Measurements from ENCODE around the gene TCF7L1. TPM values are rescaled to one million over a fixed set of nuclear protein-coding genes. Genes with fewer than 3 reads are reported as not detected.

The TCF7L1 gene
- total RNA-seq, 2 donors from 2014 or later: 2.0 to 3.9 TPM

DNA sequence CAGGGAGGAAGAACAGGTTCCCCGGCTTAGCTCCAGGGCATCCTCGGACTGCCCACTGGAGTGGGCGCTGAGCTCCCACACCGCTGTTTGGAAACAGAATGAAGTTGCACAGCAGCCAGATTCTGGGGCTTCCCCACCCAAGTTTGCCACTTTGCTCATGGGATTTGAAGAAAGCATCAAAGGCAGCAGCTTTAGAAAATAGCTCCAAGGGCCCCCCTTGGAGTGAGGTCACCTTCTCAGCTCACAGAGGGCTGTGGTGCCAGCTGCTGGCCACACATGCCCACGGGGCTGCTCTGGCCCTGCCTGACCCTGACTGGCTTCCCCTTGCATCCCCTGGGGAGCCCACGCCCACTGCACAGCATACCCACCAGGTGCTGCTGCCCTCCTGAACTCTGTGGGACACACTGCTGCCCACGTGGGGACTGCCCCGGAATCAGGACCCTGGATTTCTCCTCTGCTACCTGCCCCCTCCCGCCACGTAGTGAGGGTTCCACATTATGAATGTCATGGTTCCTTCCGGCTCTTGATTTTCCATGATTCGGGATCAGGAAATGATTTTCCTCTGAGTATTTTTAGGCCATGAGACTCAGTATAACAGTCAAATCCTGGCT lies 124.3 kb downstream of the TCF7L1 start:
- no peak for DNase-seq
- intact Hi-C loops (cut with DNase I, micrococcal nuclease): no loop called here
- ATAC-seq: no peak

DNA sequence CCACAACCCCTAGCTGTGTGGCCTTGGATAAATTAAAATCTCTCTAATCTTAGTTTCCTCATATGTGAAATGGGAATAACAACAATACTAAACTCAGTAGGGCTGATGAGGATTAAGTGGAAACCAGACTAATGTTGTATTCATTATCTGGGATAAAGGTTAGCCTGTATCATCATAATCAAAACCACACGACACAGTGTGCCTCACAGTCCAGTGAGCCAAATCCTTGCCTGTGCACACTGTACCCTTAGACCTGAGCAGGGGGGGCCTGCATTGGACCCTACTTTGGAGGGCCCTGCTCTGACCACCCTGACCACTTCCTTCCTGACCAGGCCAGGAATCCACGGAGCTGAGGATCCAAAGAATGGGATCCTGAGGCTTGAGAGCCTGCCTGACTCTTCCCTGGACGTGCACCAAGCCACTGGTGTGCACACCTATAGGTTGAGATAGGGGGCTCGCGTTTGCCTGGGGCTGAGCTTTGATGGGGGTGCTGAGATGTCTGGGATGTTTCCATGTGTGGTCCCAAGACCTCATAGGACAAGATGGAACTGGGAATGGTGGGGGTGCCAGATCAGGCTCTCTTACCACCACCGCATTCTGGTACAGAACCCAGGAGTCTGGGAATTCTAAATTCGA lies 124.9 kb downstream of the TCF7L1 start:
- intact Hi-C loops (cut with DNase I, micrococcal nuclease): no loop called here
- ATAC-seq: no peak
- DNase-seq: no peak

DNA sequence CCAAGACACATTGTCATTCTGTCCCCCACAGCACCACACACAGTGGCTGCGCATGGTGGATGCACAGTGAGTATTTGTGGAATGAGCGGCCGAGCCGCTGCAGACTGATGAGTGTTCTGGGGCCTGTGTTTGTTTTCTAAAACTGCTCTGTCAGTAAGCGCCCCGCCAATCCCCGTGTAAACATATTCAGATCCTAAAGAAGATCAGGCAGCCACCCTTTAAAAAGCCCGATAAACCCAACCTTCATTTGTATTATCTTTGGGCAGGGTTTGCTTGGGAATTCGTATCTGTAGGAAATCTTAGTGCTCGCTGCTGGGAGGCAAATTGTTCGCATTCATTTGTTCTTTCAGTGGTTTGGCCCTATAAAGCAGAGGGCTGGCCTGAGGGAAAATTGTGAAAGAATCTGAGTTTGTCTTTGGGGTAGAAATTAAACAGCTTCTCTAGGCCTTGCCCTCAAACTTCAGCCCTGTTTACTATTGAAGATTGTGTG lies 126.0 kb downstream of the TCF7L1 start:
- intact Hi-C loops (cut with DNase I, micrococcal nuclease): no loop called here
- DNase-seq: no peak
- no peak for ATAC-seq

DNA sequence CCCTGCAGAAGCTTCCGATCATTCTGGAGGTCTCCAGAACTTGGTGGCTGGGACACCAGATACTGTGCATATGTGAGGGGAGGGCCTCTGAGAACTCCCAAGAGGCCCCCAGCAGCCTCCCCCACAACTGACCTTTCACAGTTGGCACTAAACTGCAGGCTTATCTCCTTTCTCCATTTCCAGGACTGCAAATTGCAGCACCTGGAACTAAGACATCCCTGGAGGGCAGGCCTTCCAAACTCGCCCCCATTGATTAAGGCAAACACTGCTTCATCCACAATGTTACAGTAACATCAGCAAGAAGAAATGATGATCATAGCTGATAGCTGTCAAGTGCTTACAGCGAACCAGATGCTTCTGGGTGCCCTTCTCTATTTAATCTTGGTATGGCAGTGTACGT lies 126.7 kb downstream of the TCF7L1 start:
- ATAC-seq (no peak), DNase-seq (no peak)
- intact Hi-C loops (cut with DNase I, micrococcal nuclease): no loop called here

DNA sequence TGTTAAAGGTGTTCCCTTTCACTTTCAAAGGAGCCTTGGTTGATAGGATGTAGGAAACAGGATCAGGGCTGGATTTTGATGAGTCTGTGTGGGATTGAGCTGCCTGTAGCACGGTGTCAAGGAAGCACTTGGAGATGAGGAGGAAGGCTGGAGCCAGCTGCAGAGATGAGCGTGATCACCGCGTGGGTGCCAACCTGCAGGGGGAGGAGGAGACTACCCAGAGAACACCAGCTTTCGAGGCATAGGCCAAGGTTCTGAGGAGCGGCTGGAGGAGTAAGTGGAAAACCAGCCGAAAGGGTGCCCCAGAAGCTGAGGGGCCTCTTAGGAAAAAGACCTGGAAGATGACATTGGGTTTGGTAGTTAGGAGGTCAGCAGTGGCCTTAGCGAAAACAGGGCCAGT lies 130.4 kb downstream of the TCF7L1 start:
- DNase-seq: no peak
- intact Hi-C loops (cut with DNase I, micrococcal nuclease): no loop called here
- no peak for ATAC-seq

DNA sequence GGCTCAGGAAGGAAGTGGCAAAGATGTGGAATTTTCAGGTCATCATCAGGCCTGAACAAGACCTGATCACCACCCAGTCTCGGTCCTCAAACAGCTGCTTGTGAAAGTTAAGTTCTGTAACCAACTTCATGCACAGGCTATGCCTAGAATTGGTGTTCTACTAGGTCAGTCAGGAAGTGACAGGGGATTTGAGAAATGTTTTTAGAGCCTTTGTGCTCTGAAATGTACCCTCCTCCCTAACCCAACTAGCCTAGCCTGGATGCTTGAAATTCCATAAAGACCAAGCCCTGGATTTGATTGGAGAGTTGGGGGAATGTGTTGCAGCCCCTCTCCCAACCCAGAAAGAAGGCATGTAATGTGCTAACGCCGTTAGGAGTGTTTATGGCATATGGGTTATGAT lies 131.3 kb downstream of the TCF7L1 start:
- ATAC-seq: no peak
- no peak for DNase-seq
- intact Hi-C loops (cut with DNase I, micrococcal nuclease): no loop called here

DNA sequence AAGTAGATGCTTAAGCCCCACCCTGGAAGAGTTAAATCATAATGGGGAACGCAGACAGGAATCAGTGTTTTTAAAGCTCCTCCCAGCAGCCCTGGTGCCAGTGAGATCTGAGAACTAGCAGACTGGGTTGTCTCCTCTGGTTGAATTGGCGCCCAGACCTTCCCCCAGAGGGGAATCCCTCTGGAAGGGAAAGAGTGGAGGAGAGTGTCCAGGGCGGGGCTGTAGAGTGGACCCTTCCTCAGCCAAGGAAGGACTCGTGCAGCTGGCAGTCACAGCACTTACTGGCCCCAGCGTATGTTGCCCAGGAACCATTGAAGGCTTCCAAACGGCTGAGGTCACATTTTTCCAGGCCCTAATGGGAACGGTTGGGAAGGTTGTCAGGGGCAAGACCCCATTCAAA lies 132.1 kb downstream of the TCF7L1 start:
- DNase-seq (peak in 1 of 2 donors; percentile 20), ATAC-seq (no peak)
- intact Hi-C loops (cut with DNase I, micrococcal nuclease): no loop called here

DNA sequence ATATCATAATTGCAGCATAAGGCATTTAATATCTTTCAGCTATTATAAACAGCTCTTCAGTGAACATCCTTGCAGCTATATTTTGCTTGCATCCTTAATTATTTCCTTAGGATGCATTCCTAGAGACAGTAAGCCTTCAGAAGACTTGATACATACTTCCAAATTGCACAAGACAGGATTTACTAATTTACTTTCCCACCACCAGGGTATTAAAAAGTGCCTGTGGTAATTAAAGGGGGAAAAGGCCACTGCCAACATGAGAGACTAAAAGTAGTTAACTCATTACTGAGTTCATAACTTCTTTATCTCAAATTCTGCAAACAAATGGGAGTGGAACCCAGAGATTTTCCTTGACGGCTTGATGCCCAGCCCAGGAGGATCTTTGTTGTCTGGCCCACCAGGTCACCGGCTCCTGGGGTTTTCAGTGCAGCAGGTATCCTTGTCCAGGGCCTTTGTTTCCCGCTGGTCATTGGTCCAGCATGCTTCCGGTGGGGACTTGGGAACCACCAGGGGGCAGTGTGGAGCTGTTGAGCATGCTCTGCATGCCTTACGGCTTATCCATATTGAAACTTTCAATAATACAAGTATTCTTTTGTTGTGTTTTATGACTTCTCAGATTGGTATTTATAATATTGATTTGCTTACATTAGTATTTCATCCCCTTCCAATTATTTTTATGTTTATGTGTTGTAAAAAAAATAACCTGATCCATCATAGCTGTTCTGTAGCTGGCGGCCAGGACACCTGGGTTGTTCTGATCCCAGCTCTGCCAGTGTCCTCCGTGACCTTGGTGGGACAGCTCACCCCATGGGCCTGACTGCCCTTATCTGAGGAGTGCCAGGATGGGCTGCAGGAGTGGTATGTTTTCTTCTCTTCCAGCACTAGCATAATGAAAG lies 133.2 kb downstream of the TCF7L1 start:
- intact Hi-C loops (cut with DNase I, micrococcal nuclease): no loop called here
- DNase-seq (peak; percentile 72 to 91), ATAC-seq (peak; percentile 84)

DNA sequence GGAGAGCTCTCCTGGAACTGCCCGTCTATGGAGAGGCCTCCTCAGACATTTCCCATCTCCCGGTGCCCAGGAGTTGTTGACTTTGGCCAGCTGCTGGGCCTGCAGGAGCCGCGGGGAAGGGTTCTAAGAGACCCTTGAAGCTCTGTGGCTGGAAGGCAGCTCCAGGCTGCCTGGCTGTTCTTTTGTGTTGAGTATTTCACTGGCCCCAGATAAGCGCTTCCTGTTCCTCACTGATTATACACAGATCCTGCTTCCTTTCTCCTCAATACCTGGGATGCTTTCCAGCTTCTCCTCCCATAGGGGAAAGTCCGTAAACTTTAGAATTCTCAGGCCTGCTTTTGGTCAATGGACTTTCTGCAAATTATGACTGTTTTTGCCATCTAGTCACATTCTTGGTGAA lies 136.8 kb downstream of the TCF7L1 start:
- intact Hi-C loops (cut with DNase I, micrococcal nuclease): no loop called here
- ATAC-seq (peak; percentile 73), DNase-seq (peak in 1 of 2 donors; percentile 21)

DNA sequence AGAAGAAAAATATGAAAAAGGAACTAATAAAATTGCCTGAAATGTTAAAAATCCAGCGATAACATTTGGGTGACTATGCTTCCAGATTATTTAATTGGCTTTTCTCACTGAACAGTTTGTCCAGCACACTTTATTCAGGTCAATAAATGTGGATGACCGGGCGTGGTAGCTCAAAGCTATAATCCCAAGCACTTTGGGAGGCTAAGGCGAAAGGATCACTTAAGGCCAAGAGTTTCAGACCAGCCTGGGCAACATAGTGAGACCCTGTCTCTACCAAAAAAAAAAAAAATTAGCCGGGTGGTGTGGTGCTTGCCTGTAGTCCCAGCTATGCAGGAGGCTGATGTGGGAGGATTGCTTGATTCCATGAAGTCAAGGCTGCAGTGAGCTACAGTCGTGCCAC lies 139.2 kb downstream of the TCF7L1 start:
- intact Hi-C loops (cut with DNase I, micrococcal nuclease): no loop called here
- ATAC-seq: peak; percentile 71

DNA sequence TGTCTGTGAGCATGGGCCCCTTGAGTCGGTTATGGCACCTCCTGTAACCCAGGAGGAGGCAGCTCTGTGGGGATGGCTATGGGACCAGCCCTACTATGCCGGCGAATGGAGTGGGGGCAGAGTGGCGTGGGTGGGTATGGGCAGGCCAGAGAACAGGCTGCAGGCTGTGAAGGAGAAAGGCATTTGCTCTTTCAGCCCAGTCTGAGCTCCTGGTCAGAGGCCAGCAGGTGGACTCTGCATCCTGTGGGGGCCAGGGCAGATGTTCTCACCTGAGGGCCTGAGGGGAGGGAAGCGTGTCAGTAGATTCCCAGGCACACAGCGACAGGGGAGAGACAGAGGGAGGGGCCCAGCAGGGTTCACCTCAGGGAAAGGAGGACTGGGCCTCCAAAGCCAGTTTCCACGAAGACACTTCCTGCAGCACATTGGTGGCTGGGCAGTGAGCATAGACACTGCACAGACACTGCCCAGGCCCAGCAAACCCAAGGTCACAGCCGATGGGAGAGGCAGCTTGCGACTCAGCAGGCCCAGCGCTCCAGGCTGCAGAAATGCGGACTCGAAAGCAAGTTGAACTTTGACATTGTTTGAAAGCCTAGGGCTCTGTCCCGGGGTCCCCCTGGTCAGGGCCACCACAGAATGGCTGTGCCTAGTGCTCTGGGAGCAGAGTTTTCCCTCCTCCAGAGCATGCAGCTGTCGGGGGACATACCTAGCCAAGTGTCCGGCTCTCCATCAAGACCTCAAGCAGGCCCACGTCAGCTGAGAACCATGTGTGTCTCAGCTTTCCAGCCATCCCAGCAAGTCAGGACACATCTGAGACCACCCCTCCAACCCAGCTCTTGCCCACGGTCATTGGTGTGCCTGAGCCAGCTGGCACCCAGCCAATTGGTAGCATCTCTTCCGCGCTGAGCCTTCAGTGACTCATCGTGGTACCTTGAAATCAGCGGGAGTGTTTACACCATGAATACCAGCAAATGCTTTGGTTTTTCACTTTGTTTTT lies 140.8 kb downstream of the TCF7L1 start:
- ATAC-seq: no peak
- DNase-seq: no peak
- intact Hi-C loops (cut with DNase I, micrococcal nuclease): no loop called here

More for the DNA sequence above, 139.2 kb downstream of the TCF7L1 start:
- peak in 1 of 2 donors; percentile 46 for DNase-seq

DNA sequence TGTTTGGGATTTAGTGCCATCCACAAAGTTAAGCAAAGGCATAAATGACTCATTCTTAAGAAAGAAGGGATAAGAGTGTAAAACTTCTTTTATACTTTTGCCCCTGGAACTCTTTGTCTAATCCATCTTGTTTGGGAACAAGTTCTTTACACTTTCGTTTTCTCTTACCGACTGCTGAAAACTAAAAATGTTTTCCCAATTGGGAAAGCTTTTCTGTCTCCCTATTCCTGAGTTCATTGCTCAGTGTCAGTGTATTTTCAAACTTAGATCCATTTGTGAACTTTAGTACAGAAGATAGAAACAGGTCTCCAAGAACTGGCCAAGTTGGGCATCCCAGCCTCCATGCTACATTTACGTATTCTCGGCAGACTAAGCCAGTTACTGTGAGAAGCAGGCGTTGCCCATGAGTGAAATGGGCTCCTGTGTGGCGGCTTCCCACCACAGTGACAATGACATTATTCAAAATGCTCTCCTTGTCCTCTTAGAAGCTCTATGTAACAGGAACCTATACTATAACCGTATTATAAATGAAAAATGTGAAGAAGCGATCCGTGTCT lies 142.9 kb downstream of the TCF7L1 start:
- no peak for DNase-seq
- ATAC-seq: no peak
- intact Hi-C loops (cut with DNase I, micrococcal nuclease): no loop called here

DNA sequence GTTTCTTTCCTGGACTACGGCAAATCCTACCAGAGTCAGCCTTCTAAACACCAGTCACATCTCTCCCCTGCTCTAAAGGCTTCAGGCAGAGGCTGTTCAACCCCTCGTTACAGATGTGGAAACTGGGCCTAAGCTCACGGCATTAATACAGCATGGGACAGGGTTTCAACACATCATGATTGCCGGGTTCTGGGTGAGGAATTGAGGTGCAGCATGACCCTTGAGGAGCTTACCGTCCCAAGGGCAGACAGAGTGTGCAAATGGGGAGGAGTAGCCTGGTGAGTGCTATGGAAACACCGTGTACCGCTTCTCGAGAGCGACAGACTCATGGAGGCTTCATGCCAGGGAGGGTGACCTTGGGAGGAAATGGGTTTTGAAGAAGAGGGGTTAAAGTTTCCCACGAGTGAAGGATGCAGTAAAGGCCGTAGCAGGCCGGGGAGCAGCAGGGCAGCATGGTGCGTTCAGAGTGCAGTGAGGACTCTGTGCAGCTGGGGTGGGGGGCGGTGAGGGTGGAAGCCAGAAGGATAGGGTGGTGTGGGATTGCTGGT lies 143.5 kb downstream of the TCF7L1 start:
- DNase-seq (no peak), ATAC-seq (no peak)
- intact Hi-C loops (cut with DNase I, micrococcal nuclease): no loop called here

DNA sequence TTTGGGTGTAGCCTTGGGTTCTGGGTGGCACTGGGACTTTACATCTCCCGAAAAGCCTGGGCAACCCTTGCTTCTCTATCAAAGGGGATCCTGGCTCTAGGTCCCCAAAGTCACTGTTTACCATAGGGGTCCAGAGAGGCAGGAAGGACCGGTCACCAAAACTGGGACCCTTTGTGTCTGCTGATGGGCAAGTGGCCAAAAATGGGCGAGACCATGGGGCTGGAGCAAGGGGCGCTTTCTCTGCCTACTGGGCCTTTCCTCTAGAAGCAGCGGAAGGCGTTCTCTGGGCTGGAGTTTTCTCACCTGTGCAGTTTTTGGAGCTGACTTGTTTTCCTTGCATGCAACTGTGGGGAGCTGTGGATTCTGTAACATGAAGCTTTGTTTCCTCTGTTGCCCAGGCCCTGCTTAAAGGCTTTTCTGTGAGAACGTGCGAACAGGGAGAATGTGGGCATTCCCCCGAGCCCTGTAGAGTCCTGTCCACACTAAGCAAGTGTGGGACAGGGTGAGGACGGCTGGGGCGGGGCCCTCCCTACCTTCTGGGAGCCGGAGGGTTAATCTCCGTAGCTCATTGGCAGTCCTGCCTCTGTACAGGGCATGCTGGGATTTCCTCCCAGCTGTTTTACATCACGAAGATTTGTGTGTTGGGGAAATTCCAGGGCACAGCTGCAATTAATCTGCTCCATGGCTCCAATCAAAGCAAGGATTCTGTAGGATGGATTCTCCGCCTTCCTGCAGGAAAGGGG lies 144.4 kb downstream of the TCF7L1 start:
- intact Hi-C loops (cut with DNase I, micrococcal nuclease): no loop called here
- DNase-seq (no peak), ATAC-seq (no peak)

DNA sequence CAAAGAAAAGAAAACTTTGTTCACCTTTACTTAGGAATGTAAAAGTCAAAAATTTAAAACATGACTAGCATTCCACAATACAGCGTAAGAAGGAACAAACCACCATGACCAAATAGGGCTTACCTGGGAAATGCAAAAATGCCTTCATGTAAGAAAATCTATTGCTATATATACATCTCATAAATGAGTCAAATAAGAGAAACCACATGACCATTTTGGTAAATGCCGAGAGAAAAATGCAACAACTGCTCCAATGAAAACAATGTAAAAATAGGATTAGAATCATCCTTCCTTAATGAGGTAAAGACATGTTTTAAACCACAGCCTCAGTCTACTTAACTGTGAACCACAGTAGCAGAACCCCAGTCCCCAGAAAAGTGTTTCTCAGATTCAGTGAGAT lies 145.2 kb downstream of the TCF7L1 start:
- DNase-seq (no peak), ATAC-seq (no peak)
- intact Hi-C loops (cut with DNase I, micrococcal nuclease): no loop called here

DNA sequence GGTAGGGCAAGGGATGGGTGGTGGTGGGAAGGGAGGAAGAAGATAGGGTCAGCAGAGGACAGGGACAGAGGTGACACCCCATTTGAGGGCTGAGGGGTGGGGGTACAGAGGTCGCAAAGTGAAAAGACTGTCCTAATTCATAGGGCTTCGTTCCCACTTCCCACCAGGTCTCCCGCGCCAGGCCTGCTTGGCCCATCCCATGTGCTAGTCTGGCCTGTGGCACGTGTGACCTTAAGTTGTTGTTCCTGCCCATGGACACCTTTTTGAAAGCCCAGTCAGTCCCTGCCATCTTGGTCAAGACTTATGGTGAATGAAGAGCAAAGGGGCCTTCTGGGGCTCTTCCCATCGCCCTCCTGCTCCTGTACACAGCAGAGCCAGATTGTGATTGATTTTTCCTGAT lies 148.4 kb downstream of the TCF7L1 start:
- ATAC-seq: no peak
- intact Hi-C loops (cut with DNase I, micrococcal nuclease): loop anchor here in 1 of 2 donors (5.0 to 10.0 kb wide), 2 partner anchors 139 to 217 kb away; no protein-coding TSS in a partner anchor
- DNase-seq: peak in 1 of 2 donors; percentile 12

DNA sequence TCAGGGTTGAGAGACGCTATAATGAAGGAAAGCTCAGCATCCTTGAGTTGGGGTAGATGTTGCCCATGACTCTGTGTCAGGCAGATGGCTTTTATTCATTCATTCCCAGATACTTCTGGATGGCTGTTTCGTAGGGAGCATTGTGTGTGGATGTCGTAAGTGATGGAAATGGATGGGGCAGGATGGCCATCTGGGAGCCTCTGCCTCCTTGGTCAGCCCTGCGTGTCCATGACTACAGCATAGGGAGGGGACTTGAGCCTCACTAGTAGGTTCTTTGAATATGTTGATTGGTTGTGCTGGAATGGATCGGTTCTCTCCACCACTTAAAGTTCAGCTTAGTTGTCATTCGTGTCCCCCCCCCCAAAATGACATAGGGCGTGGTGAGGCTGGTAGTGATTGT lies 149.7 kb downstream of the TCF7L1 start:
- ATAC-seq: no peak
- peak in 1 of 2 donors; percentile 8 for DNase-seq
- intact Hi-C loops (cut with DNase I, micrococcal nuclease): loop anchor here in 1 of 2 donors (5.0 to 10.0 kb wide), 2 partner anchors 141 to 218 kb away; no protein-coding TSS in a partner anchor
